CD1c-positive myeloid dendritic cell (primary cell): Measurements from ENCODE around the gene NEIL3.

Source experiments
- DNase-seq: peaks from one replicate; pipeline ENCODE4 v3.0.0-alpha.2; 2016; ENCODE audit errors: extremely low spot score

The NEIL3 gene

GRCh38 chr4:177309522-177310371 is at the start of gene NEIL3:
NEIL3 (plus strand) TSS chr4:177309874; CDS start chr4:177309954, 80 bp downstream.
- DNase-seq = peak; percentile 97

- DNase-seq = no peak
Measured at GRCh38 chr4:177263818-177264217, 45.9 kb upstream of the NEIL3 start.

- DNase-seq = no peak
Measured at GRCh38 chr4:177264788-177265422, 44.8 kb upstream of the NEIL3 start.

GRCh38 chr4:177265729-177266128 is 43.9 kb upstream of the NEIL3 start:
- DNase-seq = no peak

- no peak for DNase-seq
Measured at GRCh38 chr4:177266506-177266905, 43.2 kb upstream of the NEIL3 start.

- DNase-seq = no peak
Measured at GRCh38 chr4:177267911-177268310, 41.8 kb upstream of the NEIL3 start.

GRCh38 chr4:177271091-177271490 is 38.6 kb upstream of the NEIL3 start:
- no peak for DNase-seq

GRCh38 chr4:177271915-177272766 is 37.5 kb upstream of the NEIL3 start:
- no peak for DNase-seq

GRCh38 chr4:177275999-177276398 is 33.7 kb upstream of the NEIL3 start:
- DNase-seq = no peak

GRCh38 chr4:177281351-177281909 is 28.2 kb upstream of the NEIL3 start:
- DNase-seq = no peak

- no peak for DNase-seq
Measured at GRCh38 chr4:177282284-177282835, 27.3 kb upstream of the NEIL3 start.

GRCh38 chr4:177283167-177283566 is 26.5 kb upstream of the NEIL3 start:
- DNase-seq = no peak

GRCh38 chr4:177285953-177286352 is 23.7 kb upstream of the NEIL3 start:
- no peak for DNase-seq

GRCh38 chr4:177287255-177287654 is 22.4 kb upstream of the NEIL3 start:
- no peak for DNase-seq

- no peak for DNase-seq
Measured at GRCh38 chr4:177288335-177288734, 21.3 kb upstream of the NEIL3 start.

GRCh38 chr4:177290780-177291179 is 18.9 kb upstream of the NEIL3 start:
- no peak for DNase-seq

- no peak for DNase-seq
Measured at GRCh38 chr4:177292171-177292570, 17.5 kb upstream of the NEIL3 start.

GRCh38 chr4:177293208-177294033 is 16.3 kb upstream of the NEIL3 start:
- DNase-seq = peak; percentile 15

GRCh38 chr4:177297785-177298391 is 11.8 kb upstream of the NEIL3 start:
- no peak for DNase-seq

GRCh38 chr4:177301126-177301639 is 8.5 kb upstream of the NEIL3 start:
- no peak for DNase-seq
